ENCODE results near the gene FAM222A.

FAM222A gene

DNA sequence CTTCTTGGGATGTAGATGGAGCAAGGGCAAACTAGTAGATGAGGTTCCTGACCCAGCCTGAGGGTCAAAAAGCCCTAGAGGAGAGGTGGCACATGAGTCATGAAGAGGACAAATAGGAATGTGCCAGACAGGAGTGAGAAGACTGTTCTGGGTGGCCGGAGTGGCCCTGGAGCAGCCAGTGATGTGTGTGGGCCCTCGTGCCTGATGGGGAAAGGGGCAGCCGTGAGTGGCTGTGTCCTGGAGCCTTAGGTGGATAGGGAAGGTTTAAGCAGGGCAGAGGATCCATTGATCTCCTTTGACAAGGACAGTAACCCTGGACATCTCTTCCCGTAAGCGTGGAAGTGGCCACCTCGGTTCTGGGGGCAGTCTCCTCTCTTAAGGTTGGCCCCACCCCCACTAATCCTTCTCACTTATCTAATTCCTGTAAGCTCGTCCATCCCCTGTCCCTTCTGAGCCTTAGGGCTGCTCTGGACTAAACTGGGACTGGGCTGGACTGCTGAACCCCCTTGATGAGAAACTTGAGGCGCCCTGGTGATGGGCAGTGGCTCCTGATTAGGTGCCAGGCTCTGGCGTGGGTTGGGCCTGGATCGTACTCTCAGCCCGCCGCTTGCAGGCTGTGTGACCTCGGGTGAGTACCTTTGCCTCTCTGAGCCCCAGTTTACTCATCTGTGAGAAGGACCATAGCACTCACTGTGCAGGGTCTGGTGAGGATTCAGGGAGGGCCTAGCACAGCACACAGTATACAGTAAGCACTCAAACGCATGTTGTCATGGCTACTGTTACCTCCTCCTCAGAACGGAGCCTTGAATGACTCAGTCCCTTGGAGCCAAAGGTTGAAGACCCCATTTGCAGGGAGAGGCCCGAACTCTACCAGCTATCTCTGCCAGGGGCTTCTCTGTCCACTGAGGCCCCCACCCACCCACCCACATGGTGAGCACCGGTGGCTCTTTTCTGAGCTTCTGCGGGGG, 4.0 kb downstream of the FAM222A start:
- no peak for DNase-seq (ENCODE audit: low read depth in 1 of 2, low spot score in 1 of 2)
- no peak for TF ChIP-seq GABPA (IDR thresholded peaks at IDR 0.05; ENCODE audit: low read depth)
- H3K27me3 ChIP-seq (ENCODE audit: insufficient read depth, poor library complexity, severe bottlenecking) = peaks cover 13% of the 10 kb centered on the region
- H3K4me3 ChIP-seq (replicated peaks; ENCODE audit: insufficient read depth, low read length) = no peak overlapping the region
- no peak overlapping the region for H3K27ac ChIP-seq (replicated peaks)

DNA sequence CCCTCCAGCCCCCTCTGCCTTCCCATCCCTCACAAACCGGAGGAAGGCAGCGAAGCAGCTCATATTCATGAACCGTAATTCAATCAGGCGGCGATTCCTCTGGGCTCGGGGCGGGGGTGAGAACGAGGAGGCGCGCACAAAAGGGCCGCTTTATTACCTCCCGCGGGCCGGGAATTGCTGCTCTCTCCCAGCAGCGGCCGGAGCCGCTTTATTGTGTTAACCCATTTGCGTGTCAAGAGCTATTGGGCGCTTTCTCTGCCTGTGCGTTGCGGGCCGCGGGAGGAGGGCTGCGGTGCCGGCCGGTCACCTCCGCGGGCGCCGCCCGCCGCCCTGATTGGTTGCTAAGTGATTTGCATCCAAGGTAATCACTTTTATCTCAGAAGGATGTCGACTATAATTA, 4.8 kb downstream of the FAM222A start:
- TF ChIP-seq POLR2AphosphoS5 (IDR thresholded peaks at IDR 0.05; ENCODE audit: low read depth) (no peak), SPI1 (IDR thresholded peaks at IDR 0.05; ENCODE audit: borderline replicate concordance, low read depth) (no peak), GABPA (IDR thresholded peaks at IDR 0.05; ENCODE audit: low read depth) (no peak)
- TF ChIP-seq, protein P1, sequence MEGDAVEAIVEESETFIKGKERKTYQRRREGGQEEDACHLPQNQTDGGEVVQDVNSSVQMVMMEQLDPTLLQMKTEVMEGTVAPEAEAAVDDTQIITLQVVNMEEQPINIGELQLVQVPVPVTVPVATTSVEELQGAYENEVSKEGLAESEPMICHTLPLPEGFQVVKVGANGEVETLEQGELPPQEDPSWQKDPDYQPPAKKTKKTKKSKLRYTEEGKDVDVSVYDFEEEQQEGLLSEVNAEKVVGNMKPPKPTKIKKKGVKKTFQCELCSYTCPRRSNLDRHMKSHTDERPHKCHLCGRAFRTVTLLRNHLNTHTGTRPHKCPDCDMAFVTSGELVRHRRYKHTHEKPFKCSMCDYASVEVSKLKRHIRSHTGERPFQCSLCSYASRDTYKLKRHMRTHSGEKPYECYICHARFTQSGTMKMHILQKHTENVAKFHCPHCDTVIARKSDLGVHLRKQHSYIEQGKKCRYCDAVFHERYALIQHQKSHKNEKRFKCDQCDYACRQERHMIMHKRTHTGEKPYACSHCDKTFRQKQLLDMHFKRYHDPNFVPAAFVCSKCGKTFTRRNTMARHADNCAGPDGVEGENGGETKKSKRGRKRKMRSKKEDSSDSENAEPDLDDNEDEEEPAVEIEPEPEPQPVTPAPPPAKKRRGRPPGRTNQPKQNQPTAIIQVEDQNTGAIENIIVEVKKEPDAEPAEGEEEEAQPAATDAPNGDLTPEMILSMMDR (IDR thresholded peaks at IDR 0.05; ENCODE audit: insufficient read depth, low read length) = no peak
- TF ChIP-seq, protein P2, sequence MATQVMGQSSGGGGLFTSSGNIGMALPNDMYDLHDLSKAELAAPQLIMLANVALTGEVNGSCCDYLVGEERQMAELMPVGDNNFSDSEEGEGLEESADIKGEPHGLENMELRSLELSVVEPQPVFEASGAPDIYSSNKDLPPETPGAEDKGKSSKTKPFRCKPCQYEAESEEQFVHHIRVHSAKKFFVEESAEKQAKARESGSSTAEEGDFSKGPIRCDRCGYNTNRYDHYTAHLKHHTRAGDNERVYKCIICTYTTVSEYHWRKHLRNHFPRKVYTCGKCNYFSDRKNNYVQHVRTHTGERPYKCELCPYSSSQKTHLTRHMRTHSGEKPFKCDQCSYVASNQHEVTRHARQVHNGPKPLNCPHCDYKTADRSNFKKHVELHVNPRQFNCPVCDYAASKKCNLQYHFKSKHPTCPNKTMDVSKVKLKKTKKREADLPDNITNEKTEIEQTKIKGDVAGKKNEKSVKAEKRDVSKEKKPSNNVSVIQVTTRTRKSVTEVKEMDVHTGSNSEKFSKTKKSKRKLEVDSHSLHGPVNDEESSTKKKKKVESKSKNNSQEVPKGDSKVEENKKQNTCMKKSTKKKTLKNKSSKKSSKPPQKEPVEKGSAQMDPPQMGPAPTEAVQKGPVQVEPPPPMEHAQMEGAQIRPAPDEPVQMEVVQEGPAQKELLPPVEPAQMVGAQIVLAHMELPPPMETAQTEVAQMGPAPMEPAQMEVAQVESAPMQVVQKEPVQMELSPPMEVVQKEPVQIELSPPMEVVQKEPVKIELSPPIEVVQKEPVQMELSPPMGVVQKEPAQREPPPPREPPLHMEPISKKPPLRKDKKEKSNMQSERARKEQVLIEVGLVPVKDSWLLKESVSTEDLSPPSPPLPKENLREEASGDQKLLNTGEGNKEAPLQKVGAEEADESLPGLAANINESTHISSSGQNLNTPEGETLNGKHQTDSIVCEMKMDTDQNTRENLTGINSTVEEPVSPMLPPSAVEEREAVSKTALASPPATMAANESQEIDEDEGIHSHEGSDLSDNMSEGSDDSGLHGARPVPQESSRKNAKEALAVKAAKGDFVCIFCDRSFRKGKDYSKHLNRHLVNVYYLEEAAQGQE (IDR thresholded peaks at IDR 0.05; ENCODE audit: insufficient replicate concordance, low read depth) = no peak
- H3K27ac ChIP-seq (replicated peaks) = no peak overlapping the region
- peaks cover 13% of the 10 kb centered on the region for H3K27me3 ChIP-seq (ENCODE audit: insufficient read depth, poor library complexity, severe bottlenecking)
- DNase-seq (ENCODE audit: low read depth in 1 of 2, low spot score in 1 of 2) = no peak
- no peak overlapping the region for H3K4me3 ChIP-seq (replicated peaks; ENCODE audit: insufficient read depth, low read length)

DNA sequence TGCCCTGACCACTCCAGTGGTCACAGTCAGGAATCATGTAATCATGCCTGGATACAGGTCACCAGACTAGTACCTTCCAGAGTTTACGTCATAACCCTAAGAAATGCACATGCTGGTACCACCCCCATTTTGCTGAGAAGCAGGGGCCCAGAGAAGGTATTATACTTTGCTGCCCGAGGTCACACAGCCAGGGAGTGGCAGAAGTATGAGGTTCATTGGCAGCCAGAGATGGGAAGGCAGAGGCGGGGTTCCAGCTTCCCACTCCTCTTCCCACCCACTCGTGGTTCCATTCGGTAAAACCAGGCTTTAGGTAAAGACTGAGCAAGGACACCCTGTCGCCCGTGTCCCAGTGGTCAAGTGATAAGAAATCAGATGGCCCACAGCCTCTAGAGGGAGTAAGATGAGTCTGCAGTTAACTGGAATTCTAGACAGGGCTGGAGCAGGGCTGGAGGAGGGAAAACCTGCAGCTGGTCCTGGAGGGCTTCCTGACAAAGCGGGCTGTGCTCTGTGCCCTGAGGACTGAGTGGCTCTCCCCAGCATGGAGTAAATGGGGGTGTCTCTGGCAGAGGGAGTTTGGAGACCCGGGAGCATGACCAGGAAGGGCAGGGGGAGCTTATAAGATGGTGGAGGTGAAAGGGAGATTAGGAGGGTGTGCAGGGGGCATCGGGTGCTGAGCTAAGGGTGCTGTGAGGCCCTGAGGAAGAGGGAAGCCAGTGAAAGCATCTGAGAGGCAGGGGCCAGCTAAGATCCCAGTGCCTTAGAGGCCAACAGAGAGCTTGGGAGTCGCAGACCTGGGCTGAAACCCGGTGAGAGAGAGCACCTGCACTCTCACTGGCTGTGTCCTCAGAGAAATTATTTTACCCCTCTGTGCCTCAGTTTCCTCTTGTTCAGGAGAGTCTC, 5.7 kb downstream of the FAM222A start:
- H3K27me3 ChIP-seq (ENCODE audit: insufficient read depth, poor library complexity, severe bottlenecking) = peaks cover 13% of the 10 kb centered on the region
- TF ChIP-seq, protein P1 (IDR thresholded peaks at IDR 0.05; ENCODE audit: insufficient read depth, low read length) = no peak
- TF ChIP-seq SPI1 (IDR thresholded peaks at IDR 0.05; ENCODE audit: borderline replicate concordance, low read depth) = no peak
- TF ChIP-seq, protein P2 (IDR thresholded peaks at IDR 0.05; ENCODE audit: insufficient replicate concordance, low read depth) = no peak
- TF ChIP-seq GABPA (IDR thresholded peaks at IDR 0.05; ENCODE audit: low read depth) = no peak
- no peak for TF ChIP-seq POLR2AphosphoS5 (IDR thresholded peaks at IDR 0.05; ENCODE audit: low read depth)
- no peak for DNase-seq (ENCODE audit: low read depth in 1 of 2, low spot score in 1 of 2)
- H3K4me3 ChIP-seq (replicated peaks; ENCODE audit: insufficient read depth, low read length) = no peak overlapping the region
- no peak overlapping the region for H3K27ac ChIP-seq (replicated peaks)
